Activated CD8-positive, alpha-beta T cell treated with anti-CD3 and anti-CD28 coated beads for 36 hours (primary cell): ENCODE measurements around the gene RAC3. TPM values are rescaled to one million over a fixed set of nuclear protein-coding genes. Genes with fewer than 3 reads are reported as not detected.

Source experiments
- ATAC-seq: fragments of 200-7000 bp; cut with Tn5 transposase; one replicate; pipeline ENCODE4 v1.10.0; 2021; ENCODE audit warnings: mild to moderate bottlenecking, moderate library complexity
- CTCF ChIA-PET: fragments of 350-600 bp; sonication (Branson Sonifier 250); formaldehyde crosslinking; loops from one replicate; lab custom pipeline; 2021; ENCODE audit warnings: antibody characterized with exemption; lab: Charles Lee
- POLR2A ChIA-PET: fragments of 350-600 bp; sonication (Branson Sonifier 250); formaldehyde crosslinking; loops from one replicate; lab custom pipeline; 2021; ENCODE audit warnings: antibody characterized with exemption; lab: Charles Lee
- DNase-seq: peaks from one replicate; pipeline ENCODE4 v3.0.0-alpha.2; 2020
- H3K27ac Mint-ChIP-seq: one replicate; pipeline ENCODE4 v1.8.0; 2021; ENCODE audit warnings: mild to moderate bottlenecking, mixed read lengths
- H3K27me3 Mint-ChIP-seq: one replicate; pipeline ENCODE4 v1.8.0; 2021; ENCODE audit warnings: mixed read lengths
- H3K36me3 Mint-ChIP-seq: one replicate; pipeline ENCODE4 v1.8.0; 2021; ENCODE audit warnings: low read depth, mixed read lengths
- H3K4me1 Mint-ChIP-seq: one replicate; pipeline ENCODE4 v1.8.0; 2021; ENCODE audit warnings: low read depth, mixed read lengths
- H3K4me3 Mint-ChIP-seq: one replicate; pipeline ENCODE4 v1.8.0; 2021; ENCODE audit warnings: mild to moderate bottlenecking, moderate library complexity, mixed read lengths
- H3K9me3 Mint-ChIP-seq: one replicate; pipeline ENCODE4 v1.8.0; 2021; ENCODE audit warnings: mixed read lengths
- CTCF ChIP-seq: fragments of 200-600 bp; IDR thresholded peaks from one replicate; pipeline ENCODE4 v1.8.0; 2022; ENCODE audit warnings: antibody characterized with exemption, mild to moderate bottlenecking
- intact Hi-C: fragments of 100-400 bp; cut with micrococcal nuclease; formaldehyde crosslinking; loops from one replicate; pipeline ENCODE4 v1.10.0; 2022
- total RNA-seq, 2 experiments: library from RNA; stranded (reverse); gene quantifications; one replicate each; pipeline ENCODE4 v1.2.3, GENCODE V29; 2021

The RAC3 gene
- total RNA-seq, 2 experiments from 2014 or later: 5.5 to 5.8 TPM

GRCh38 chr17:82018989-82019689 is 12.3 kb upstream of the RAC3 start:
- no peak for ATAC-seq
- no peak for TF ChIP-seq CTCF
- ChIA-PET CTCF (interaction anchor here (0.5 to 6.5 kb wide), 29 partner anchors 9 to 201 kb away, joined by 3 to 121 read pairs (median 4); partner anchors contain the start of genes DCXR, NOTUM, PYCR1 and RAC3), POLR2A (interaction anchor here (0.5 to 1.5 kb wide), 2 partner anchors 60 to 315 kb away, joined by 3 read pairs; no protein-coding TSS in a partner anchor)
- intact Hi-C loops: no loop called here
- no peaks in the 10 kb centered on the region for H3K9me3 Mint-ChIP-seq
- no peak overlapping the region for H3K4me3 Mint-ChIP-seq
- H3K27me3 Mint-ChIP-seq: no peaks in the 10 kb centered on the region
- H3K36me3 Mint-ChIP-seq: peaks cover 5% of the 10 kb centered on the region
- no peak for DNase-seq
- H3K27ac Mint-ChIP-seq: no peak overlapping the region
- H3K4me1 Mint-ChIP-seq: peaks cover 11% of the 10 kb centered on the region

- H3K4me3 Mint-ChIP-seq: no peak overlapping the region
- H3K27ac Mint-ChIP-seq: no peak overlapping the region
- CTCF ChIA-PET: interaction anchor here (0.5 to 6.5 kb wide), 32 partner anchors 8 to 356 kb away, joined by 3 to 121 read pairs (median 4); partner anchors contain the start of genes DCXR, MAFG, NOTUM and PYCR1
- no peak for ATAC-seq
- H3K27me3 Mint-ChIP-seq: no peaks in the 10 kb centered on the region
- peak; percentile 83 for DNase-seq
- H3K36me3 Mint-ChIP-seq: peaks cover 5% of the 10 kb centered on the region
- intact Hi-C loops: loop anchor here (5.0 to 10.0 kb wide), 2 partner anchors 63 to 135 kb away; no protein-coding TSS in a partner anchor
- peak; percentile 95 for TF ChIP-seq CTCF
- POLR2A ChIA-PET: interaction anchor here (0.5 to 2.2 kb wide), 6 partner anchors 41 to 316 kb away, joined by 3 to 9 read pairs (median 3); no protein-coding TSS in a partner anchor
- H3K9me3 Mint-ChIP-seq: no peaks in the 10 kb centered on the region
- peaks cover 12% of the 10 kb centered on the region for H3K4me1 Mint-ChIP-seq
Measured at GRCh38 chr17:82019690-82020571, 11.5 kb upstream of the RAC3 start.

- CTCF ChIA-PET: interaction anchor here (1.0 to 6.5 kb wide), 27 partner anchors 10 to 357 kb away, joined by 3 to 121 read pairs (median 5); partner anchors contain the start of genes DCXR, MAFG, NOTUM and PYCR1
- POLR2A ChIA-PET: interaction anchor here (0.6 to 2.2 kb wide), 6 partner anchors 42 to 75 kb away, joined by 3 to 9 read pairs (median 3); no protein-coding TSS in a partner anchor
- Mint-ChIP-seq H3K4me1 (peaks cover 12% of the 10 kb centered on the region), H3K4me3 (peak overlapping the region; percentile 89), H3K36me3 (peaks cover 5% of the 10 kb centered on the region), H3K27me3 (no peaks in the 10 kb centered on the region), H3K27ac (no peak overlapping the region), H3K9me3 (no peaks in the 10 kb centered on the region)
- intact Hi-C loops: loop anchor here (5.0 to 10.0 kb wide), 2 partner anchors 63 to 134 kb away; no protein-coding TSS in a partner anchor
- no peak for TF ChIP-seq CTCF
- ATAC-seq (no peak), DNase-seq (no peak)
Measured at GRCh38 chr17:82020572-82021106, 10.8 kb upstream of the RAC3 start.

GRCh38 chr17:82021107-82021899 is 10.2 kb upstream of the RAC3 start:
- Mint-ChIP-seq H3K4me3 (peak overlapping the region; percentile 89), H3K27me3 (no peaks in the 10 kb centered on the region), H3K4me1 (peaks cover 12% of the 10 kb centered on the region), H3K9me3 (no peaks in the 10 kb centered on the region), H3K27ac (peak overlapping the region; percentile 34), H3K36me3 (peaks cover 5% of the 10 kb centered on the region)
- POLR2A ChIA-PET: interaction anchor here (0.6 to 2.2 kb wide), 7 partner anchors 9 to 75 kb away, joined by 3 to 9 read pairs (median 3); partner anchors contain the start of gene ASPSCR1
- CTCF ChIA-PET: interaction anchor here (0.7 to 6.5 kb wide), 23 partner anchors 9 to 358 kb away, joined by 3 to 121 read pairs (median 4); partner anchors contain the start of genes ARL16, DCXR, HGS and MAFG
- ATAC-seq: no peak
- DNase-seq: peak; percentile 84
- peak; percentile 75 for TF ChIP-seq CTCF
- intact Hi-C loops: loop anchor here (5.0 to 10.0 kb wide), 2 partner anchors 64 to 133 kb away; no protein-coding TSS in a partner anchor
